Neural progenitor cell (in vitro differentiated cells): Measurements from ENCODE around the gene ARG2.

Source experiments
- CTCF ChIP-seq: fragments of 200-600 bp; sonication (generic); IDR thresholded peaks from 2 replicates; pipeline ENCODE4 v1.5.1; 2017; ENCODE audit warnings: antibody characterized with exemption, mild to moderate bottlenecking
- EZH2 ChIP-seq: fragments of 200-600 bp; sonication (generic); IDR thresholded peaks from 2 replicates; pipeline ENCODE4 v1.6.1; 2017; ENCODE audit warnings: antibody characterized with exemption, mild to moderate bottlenecking, moderate library complexity

DNA sequence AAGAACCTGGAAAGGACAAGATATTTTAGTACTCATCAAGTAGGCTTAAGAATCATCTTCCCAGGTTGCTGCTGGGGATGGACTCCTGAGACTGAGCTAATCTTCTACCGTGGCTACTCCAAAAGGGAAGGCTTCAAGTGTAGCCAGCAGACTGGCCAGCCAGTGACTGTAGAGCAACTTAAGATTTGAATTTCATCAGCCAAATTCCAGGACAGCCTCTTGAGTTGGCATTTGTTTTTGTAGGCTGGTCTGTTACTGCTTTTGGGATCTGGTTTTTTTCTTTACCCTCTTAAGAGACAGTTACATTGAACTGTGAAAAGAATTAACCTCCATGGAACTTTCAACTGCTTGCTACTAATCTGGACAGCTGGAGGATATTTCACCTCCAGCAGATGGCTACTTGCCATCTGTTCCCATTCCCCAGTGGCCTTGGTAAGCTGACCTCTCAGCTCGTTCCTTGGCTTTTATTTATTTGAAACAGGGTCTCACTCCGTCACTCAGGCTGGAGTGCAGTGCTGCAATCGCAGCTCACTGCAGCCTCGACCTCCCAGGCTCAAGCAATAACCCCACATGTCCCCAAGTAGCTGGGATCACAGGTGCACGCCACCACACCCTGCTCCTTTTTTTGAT is 34.0 kb downstream of the ARG2 start:
- TF ChIP-seq CTCF (no peak), EZH2 (no peak)
